GM23338 (cell line): ENCODE data around the gene SIL1.

Experiments used
- CREB1 ChIP-seq: fragments of 250-450 bp; sonication (Bioruptor Pico); IDR thresholded peaks from 2 replicates; pipeline ENCODE4 v1.5.0; 2020; ENCODE audit warnings: low read depth, mild to moderate bottlenecking, moderate library complexity
- CTCF ChIP-seq, 2 experiments: fragments of 200-600 bp in 1 of 2; sonication (generic) in 1 of 2; conservative IDR thresholded peaks; 2 replicates each; pipeline versions ENCODE4 v1.5.1 to v1.6.1; 2016 to 2017; ENCODE audit warnings: antibody characterized with exemption in 2 of 2, low read depth in 2 of 2, mild to moderate bottlenecking in 2 of 2, moderate library complexity in 1 of 2
- ETS1 ChIP-seq: IDR thresholded peaks from 2 replicates; pipeline ENCODE4 v1.6.1; 2016; ENCODE audit warnings: antibody characterized with exemption
- EZH2 ChIP-seq: fragments of 200-600 bp; sonication (generic); IDR thresholded peaks from one replicate; pipeline ENCODE4 v1.8.0; 2017; ENCODE audit warnings: antibody characterized with exemption, mild to moderate bottlenecking, low read depth; ENCODE audit not compliant: unreplicated experiment
- EZH2phosphoT487 ChIP-seq: fragments of 200-600 bp; sonication (generic); IDR thresholded peaks from one replicate; pipeline ENCODE4 v1.8.1; 2018; ENCODE audit warnings: antibody characterized with exemption; ENCODE audit not compliant: unreplicated experiment
- JUNB ChIP-seq: IDR thresholded peaks from one replicate; pipeline ENCODE4 v1.6.1; 2016; ENCODE audit warnings: antibody characterized with exemption; ENCODE audit not compliant: unreplicated experiment
- NANOG ChIP-seq: IDR thresholded peaks from 2 replicates; pipeline ENCODE4 v1.6.1; 2016; ENCODE audit warnings: antibody characterized with exemption, borderline replicate concordance
- POLR2AphosphoS5 ChIP-seq: IDR thresholded peaks from 2 replicates; pipeline ENCODE4 v1.6.1; 2016; ENCODE audit warnings: antibody characterized with exemption, low read depth
- REST ChIP-seq: IDR thresholded peaks from one replicate; pipeline ENCODE4 v1.6.1; 2018; ENCODE audit warnings: antibody characterized with exemption; ENCODE audit not compliant: unreplicated experiment
- STAT1 ChIP-seq: IDR thresholded peaks from one replicate; pipeline ENCODE4 v1.6.1; 2016; ENCODE audit warnings: antibody characterized with exemption; ENCODE audit not compliant: unreplicated experiment
- ZNF114 ChIP-seq: fragments of 250-450 bp; sonication (Bioruptor Pico); IDR thresholded peaks from 2 replicates; pipeline ENCODE4 v1.5.0; 2020; ENCODE audit warnings: mild to moderate bottlenecking, moderate library complexity
- ZNF331 ChIP-seq: fragments of 250-450 bp; sonication (Bioruptor Pico); IDR thresholded peaks from 2 replicates; pipeline ENCODE4 v1.5.0; 2020; ENCODE audit warnings: low read depth, mild to moderate bottlenecking, moderate library complexity

- TF ChIP-seq REST (no peak), EZH2 (no peak), CTCF (conservative IDR thresholded peaks at IDR 0.05; ENCODE audit: low read depth in 2 of 2) (no peak), EZH2phosphoT487 (no peak), POLR2AphosphoS5 (no peak), JUNB (no peak), CREB1 (CRISPR knock-in tag) (no peak), ZNF331 (CRISPR knock-in tag) (no peak), ETS1 (no peak), NANOG (no peak), ZNF114 (CRISPR knock-in tag) (no peak), STAT1 (no peak)
These were observed 246.8 kb downstream of the SIL1 start for GRCh38 chr5:138951091-138951985.
